Gastroesophageal sphincter (tissue), 4 donors: ENCODE results near the gene NOP14. TPM values are rescaled to one million over a fixed set of nuclear protein-coding genes. Genes with fewer than 3 reads are reported as not detected.

Source experiments
- ATAC-seq: fragments of 150-250 bp; one replicate; pipeline ENCODE4 v1.9.1; 2016; ENCODE audit warnings: mild to moderate bottlenecking, moderate library complexity
- H3K27ac ChIP-seq, 4 donors: fragments of 200-600 bp; sonication (generic) in 3 of 4; 1 replicate in 3 of 4; 2 replicates in 1 of 4; pipeline ENCODE4 v1.5.1; 2016 to 2019
- H3K27me3 ChIP-seq: fragments of 200-600 bp; sonication (generic); one replicate; pipeline ENCODE4 v1.5.1; 2019
- H3K36me3 ChIP-seq, 2 donors: fragments of 200-600 bp; sonication (generic); one replicate each; pipeline ENCODE4 v1.5.1; 2019; ENCODE audit warnings: control low read depth in 1 of 2
- H3K4me1 ChIP-seq, 3 donors: fragments of 200-600 bp; sonication (generic); 1 replicate in 2 of 3; 2 replicates in 1 of 3; pipeline ENCODE4 v1.5.1; 2016 to 2019; ENCODE audit warnings: control low read depth in 2 of 3
- H3K4me3 ChIP-seq, 2 donors: fragments of 200-600 bp; sonication (generic); one replicate each; pipeline ENCODE4 v1.5.1; 2019; ENCODE audit warnings: mild to moderate bottlenecking in 1 of 2, moderate library complexity in 1 of 2
- H3K9me3 ChIP-seq, 3 donors: fragments of 200-600 bp; sonication (generic); one replicate each; pipeline ENCODE4 v1.5.1; 2017 to 2019; ENCODE audit warnings: control low read depth in 2 of 3
- EP300 ChIP-seq: sonication (generic); formaldehyde crosslinking; IDR thresholded peaks from one replicate; pipeline ENCODE4 v1.6.1; 2017; ENCODE audit warnings: antibody characterized with exemption, mild to moderate bottlenecking
- POLR2A ChIP-seq, 2 donors: fragments of 450-650 bp; IDR thresholded peaks; one replicate each; pipeline ENCODE4 v1.6.1; 2017; ENCODE audit warnings: antibody characterized with exemption in 2 of 2, mild to moderate bottlenecking in 2 of 2, moderate library complexity in 1 of 2
- POLR2AphosphoS5 ChIP-seq: sonication (generic); formaldehyde crosslinking; IDR thresholded peaks from one replicate; pipeline ENCODE4 v1.6.1; 2017; ENCODE audit warnings: antibody characterized with exemption
- whole genome bisulfite sequencing, 2 donors: methylation state at CpG; one replicate each; pipeline ENCODE4 v1.1.5; 2018; ENCODE audit warnings: low coverage in 1 of 2; 5-methylcytosine and 5-hydroxymethylcytosine counted together
- total RNA-seq, 4 donors: library from RNA; depleted of rRNA; stranded (reverse); fragments of >200 nt; gene quantifications; one replicate each; pipeline ENCODE4 v1.1.0, GENCODE V29; 2016
- TF ChIP-seq, protein P1 (sequence below), 4 experiments: fragments of 200-600 bp in 2 of 4; fragments of 450-650 bp in 2 of 4; sonication (generic) in 1 of 4; IDR thresholded peaks; one replicate each; pipeline ENCODE4 v1.5.1; 2017 to 2019; ENCODE audit warnings: antibody characterized with exemption in 4 of 4, mild to moderate bottlenecking in 2 of 4, moderate library complexity in 2 of 4

NOP14 gene
- total RNA-seq, 4 donors from 2014 or later = 17.6 to 25.2 (median 20.4) TPM

DNA sequence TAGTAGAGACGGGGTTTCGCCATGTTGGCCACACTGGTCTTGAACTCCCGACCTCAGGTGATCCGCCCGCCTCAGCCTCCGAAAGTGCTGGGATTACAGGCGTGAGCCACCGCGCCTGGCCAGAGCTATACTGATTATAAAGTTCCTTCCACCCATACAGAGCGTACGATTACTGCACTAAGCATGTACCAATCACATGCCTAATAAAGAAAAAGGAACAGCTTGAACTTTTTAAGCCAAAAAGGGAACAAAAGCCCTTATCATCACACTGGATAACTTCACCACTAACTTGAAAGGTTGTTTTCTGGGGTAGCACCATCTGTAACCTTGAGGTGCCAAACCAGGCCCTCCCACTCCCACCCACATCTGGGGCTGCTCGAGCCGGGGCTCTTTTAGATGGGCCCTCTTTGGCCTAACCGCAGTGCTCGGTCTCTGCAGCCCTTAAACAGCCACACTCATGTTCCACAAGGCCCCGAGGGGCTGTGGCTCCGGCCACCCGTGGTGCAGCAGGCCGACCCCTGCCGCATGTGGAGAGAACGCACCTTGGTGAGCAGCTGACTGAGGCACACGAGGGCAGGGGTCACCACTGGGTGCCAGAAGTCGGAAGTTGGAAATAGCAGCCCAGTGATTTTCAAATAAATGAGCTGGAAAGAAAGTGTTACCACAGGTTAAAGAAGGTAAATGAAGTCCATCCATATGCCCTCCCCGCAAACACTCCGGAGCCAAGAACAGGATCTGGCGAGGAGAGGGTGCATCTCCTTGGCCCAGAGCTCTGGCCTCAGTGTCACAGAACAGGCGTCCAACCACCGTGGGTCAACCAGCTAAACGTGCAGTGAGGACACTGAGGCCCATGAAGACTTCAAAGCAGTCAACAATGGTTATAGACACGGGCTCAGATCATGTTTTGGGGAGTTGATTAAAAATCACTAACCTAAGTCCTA is 18.4 kb downstream of the NOP14 start:
- TF ChIP-seq, protein P1, sequence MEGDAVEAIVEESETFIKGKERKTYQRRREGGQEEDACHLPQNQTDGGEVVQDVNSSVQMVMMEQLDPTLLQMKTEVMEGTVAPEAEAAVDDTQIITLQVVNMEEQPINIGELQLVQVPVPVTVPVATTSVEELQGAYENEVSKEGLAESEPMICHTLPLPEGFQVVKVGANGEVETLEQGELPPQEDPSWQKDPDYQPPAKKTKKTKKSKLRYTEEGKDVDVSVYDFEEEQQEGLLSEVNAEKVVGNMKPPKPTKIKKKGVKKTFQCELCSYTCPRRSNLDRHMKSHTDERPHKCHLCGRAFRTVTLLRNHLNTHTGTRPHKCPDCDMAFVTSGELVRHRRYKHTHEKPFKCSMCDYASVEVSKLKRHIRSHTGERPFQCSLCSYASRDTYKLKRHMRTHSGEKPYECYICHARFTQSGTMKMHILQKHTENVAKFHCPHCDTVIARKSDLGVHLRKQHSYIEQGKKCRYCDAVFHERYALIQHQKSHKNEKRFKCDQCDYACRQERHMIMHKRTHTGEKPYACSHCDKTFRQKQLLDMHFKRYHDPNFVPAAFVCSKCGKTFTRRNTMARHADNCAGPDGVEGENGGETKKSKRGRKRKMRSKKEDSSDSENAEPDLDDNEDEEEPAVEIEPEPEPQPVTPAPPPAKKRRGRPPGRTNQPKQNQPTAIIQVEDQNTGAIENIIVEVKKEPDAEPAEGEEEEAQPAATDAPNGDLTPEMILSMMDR (IDR thresholded peaks at IDR 0.05) = no peak
- no peak for TF ChIP-seq EP300
- no peak for TF ChIP-seq POLR2A (IDR thresholded peaks at IDR 0.05)
- no peak for TF ChIP-seq POLR2AphosphoS5
- no peak for ATAC-seq
- Histone ChIP-seq H3K9me3 (no peaks in the 10 kb centered on the region), H3K4me1 (no peaks in the 10 kb centered on the region), H3K27me3 (no peaks in the 10 kb centered on the region), H3K27ac (no peak overlapping the region), H3K4me3 (no peak overlapping the region), H3K36me3 (peaks cover 0 to 100% of the 10 kb centered on the region in 2 donors)
- 77 to 87% methylated on average over 11 to 17 of the region's 30 CpGs for WGBS, 2 donors

DNA sequence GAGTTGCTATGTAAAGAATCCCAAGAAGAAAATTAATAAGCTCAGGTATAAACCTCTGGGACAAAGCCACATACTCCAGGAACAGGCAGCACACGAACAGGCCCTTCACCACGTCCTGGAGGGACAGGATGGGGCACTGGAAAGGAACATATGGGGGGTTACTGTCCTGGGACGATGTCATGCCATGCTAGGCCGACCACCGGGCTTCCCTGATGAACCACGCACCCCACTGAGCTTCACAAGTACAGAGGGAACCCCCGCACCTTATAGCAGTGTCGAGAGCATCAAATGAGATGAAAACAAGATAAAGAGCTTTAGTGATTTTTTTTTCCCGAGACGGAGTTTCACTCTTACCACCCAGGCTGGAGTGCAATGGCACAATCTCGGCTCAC is 19.1 kb downstream of the NOP14 start:
- Histone ChIP-seq H3K27ac (no peak overlapping the region), H3K27me3 (no peaks in the 10 kb centered on the region), H3K4me1 (no peaks in the 10 kb centered on the region), H3K36me3 (peaks cover 0 to 100% of the 10 kb centered on the region in 2 donors), H3K4me3 (no peak overlapping the region), H3K9me3 (no peaks in the 10 kb centered on the region)
- WGBS, 2 donors = 70 to 84% methylated on average over 7 to 10 of the region's 11 CpGs
- TF ChIP-seq POLR2A (IDR thresholded peaks at IDR 0.05) (no peak), EP300 (no peak), POLR2AphosphoS5 (no peak)
- TF ChIP-seq, protein P1 (IDR thresholded peaks at IDR 0.05) = no peak
- ATAC-seq = no peak

DNA sequence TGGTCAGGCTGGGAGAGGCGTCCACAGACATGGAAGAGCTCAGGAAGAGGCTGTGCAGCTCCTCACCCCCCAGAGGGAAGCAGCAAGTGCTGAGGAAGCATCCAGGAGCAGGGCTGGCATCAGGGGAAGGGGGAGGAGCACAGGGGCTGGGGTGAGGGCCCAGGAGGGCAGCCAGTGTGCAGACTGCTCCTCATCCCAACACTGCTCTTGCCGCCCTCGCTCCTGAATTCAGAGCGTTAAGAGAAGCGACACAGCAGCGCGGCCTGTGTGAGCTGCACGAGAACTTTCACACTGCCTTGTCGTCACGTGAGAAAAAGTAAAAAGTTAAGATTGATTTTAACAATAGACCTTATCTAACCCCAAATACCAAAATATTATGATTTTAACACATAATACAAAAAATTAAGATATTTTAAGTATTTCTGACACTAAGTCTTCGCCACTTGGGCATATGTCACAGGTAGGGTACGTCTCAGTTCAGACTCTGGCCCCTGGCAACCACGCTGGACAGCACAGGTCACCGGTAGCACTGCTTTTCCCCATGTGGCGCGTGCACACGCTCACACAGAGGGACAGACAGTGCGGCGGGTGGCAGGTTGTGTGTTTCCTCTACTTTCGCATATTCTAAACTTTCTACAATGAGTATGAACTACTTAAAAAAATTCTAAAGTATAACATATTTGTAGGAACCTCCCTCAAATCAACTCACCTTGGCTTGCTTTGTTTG is 19.7 kb downstream of the NOP14 start:
- no peak overlapping the region for H3K4me3 ChIP-seq
- no peaks in the 10 kb centered on the region for H3K27me3 ChIP-seq
- peaks cover 0 to 100% of the 10 kb centered on the region in 2 donors for H3K36me3 ChIP-seq
- no peak for ATAC-seq
- H3K27ac ChIP-seq = peak overlapping the region in 1 of 4 donors; percentile 31
- 92 to 96% methylated on average over 11 to 18 of the region's 20 CpGs for WGBS, 2 donors
- no peaks in the 10 kb centered on the region for H3K4me1 ChIP-seq
- TF ChIP-seq POLR2AphosphoS5 = no peak
- TF ChIP-seq EP300 = no peak
- TF ChIP-seq POLR2A (IDR thresholded peaks at IDR 0.05) = no peak
- TF ChIP-seq, protein P1 (IDR thresholded peaks at IDR 0.05) = no peak
- no peaks in the 10 kb centered on the region for H3K9me3 ChIP-seq

DNA sequence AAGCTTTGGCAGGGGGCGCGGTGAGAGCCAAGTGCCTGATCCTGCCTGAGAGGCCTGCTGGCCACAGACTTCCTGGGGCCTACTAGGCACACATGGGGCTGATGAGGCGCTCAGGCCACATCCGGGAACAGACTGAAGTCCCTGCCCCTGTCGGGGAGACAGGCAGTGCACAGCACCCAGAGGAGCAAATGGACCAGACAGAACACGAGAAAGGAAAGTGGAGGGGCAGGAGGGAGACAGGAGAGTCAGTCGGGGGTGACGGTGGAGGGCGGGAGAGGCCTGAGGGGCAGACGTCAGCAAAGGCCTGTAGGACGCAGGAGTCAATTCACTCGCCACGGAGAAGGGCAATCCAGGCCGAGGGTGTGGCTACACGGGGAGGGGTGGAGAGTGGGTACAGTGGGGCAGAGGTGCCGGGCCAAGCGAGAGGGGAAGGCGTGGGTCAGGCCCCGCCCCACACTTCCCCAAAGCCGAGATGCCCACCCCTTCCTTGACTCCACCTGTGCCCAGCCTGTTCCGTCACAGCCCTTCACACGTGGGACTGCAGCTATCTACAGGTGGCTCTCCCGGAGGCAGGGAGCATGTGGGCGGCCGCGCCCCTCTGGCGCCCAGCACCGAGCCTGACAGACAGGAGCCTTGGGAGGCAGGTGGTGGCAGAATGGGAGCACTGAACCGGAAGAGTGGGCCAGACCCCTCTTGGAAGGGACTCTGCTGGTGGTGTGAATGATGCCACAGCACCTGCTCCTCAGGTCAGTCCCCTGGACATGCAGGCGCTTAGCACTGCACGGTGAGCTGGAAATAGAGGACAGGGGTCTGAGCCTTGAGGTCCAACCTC is 20.5 kb downstream of the NOP14 start:
- Histone ChIP-seq H3K36me3 (peaks cover 0 to 100% of the 10 kb centered on the region in 2 donors), H3K9me3 (no peaks in the 10 kb centered on the region), H3K27ac (peak overlapping the region in 1 of 4 donors; percentile 31), H3K4me1 (no peaks in the 10 kb centered on the region), H3K27me3 (no peaks in the 10 kb centered on the region), H3K4me3 (no peak overlapping the region)
- TF ChIP-seq, protein P1 (IDR thresholded peaks at IDR 0.05) = no peak
- TF ChIP-seq POLR2A (IDR thresholded peaks at IDR 0.05) = no peak
- no peak for TF ChIP-seq POLR2AphosphoS5
- TF ChIP-seq EP300 = no peak
- 77% methylated on average over 11 of the region's 31 CpGs; no CpG with 5 or more reads in 1 of the 2 donors for WGBS, 2 donors
- ATAC-seq = no peak
